KG1 (cell line): ENCODE measurements around the gene ARL15.
"Not testable (repeated sequence)": the region's sequence is repeated elsewhere in the genome, so short reads cannot be mapped to it uniquely, and the experiment has no call there.

ENCODE experiments used
- DNase-seq: peaks from one replicate; lab custom pipeline; 2025; lab: John Stamatoyannopoulos, UW

Gene ARL15

DNA sequence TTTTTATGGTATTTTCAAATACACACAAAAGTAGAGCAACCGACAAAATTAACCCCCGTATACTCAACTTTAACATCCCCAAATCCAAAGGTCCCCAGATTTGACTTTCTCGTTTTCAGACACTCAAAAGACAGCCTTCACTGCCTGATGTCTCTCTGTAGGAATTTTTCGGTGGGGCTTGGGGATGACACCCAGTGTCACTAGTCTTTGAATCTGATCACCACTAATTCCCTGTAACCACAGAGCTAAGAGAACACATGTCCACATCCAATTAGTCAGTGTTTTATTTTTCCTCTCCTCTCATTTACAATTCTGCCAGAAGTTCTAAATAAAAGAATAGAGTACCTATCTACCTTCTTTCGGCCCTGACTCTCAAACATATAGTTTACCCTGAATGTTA is 324.6 kb downstream of the ARL15 start:
- DNase-seq, result no peak

DNA sequence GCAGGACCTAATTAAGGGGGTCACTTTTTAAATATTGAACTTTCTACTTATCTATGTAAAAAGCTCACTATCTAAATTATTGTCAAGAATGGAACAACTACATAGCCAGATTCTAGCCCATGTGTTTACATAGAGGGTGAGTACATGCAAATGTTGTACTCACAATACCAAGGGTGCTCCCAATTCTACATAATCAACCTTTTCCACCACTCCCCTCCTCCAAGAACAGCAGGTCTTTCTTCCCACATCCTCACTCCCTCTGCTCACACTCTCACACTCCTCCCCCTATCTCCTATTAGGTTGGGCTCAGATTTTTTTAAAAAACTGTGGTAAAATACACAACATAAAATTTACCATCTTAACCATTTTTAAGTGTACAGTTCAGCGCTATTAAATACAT is 325.4 kb downstream of the ARL15 start:
- DNase-seq, result no peak

DNA sequence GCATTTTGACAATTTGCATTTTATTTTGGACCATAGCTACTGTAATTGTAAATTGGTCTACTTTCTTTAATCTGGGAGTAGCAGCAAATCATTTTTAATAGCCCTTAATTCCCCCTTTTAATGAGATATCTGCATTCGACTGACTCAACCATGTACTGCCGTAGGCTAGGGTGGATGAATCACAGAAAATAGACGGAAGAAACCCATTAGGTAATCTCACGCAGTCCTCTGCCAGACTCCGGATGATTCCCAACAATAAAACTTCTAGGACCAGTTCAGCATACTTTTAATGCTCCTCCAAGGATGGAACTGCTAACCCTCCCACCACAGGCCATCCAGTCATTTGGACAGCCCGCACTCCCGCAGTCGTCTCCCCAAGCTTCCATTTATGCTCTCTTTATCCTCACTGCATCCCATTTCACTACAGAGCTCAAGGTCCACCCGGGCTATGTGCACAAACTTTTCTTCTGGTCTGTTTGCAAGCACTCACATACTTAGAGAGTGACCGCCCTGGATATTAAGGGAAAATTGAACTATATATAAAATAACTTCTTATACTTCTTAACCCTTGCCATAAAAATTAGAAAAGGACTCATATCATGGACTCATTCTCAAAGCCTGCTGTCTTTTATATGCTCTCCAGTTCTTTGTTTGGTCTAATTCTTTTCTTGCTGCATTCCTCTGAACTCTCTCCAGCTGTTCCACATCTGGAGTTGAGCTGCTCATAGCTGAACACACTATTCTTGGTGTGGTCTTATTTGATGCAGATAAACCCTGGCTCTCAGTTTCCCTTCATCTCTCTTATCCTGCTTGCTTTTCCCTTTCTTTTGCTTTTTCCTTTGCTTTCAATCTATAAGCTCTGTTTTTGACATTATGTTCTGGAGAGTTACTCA is 326.6 kb downstream of the ARL15 start:
- no peak for DNase-seq

GRCh38 chr5:53982319-53982718 is 328.1 kb downstream of the ARL15 start:
- DNase-seq, result not testable (repeated sequence)

GRCh38 chr5:53980061-53980460 is 330.3 kb downstream of the ARL15 start:
- DNase-seq, result no peak

DNA sequence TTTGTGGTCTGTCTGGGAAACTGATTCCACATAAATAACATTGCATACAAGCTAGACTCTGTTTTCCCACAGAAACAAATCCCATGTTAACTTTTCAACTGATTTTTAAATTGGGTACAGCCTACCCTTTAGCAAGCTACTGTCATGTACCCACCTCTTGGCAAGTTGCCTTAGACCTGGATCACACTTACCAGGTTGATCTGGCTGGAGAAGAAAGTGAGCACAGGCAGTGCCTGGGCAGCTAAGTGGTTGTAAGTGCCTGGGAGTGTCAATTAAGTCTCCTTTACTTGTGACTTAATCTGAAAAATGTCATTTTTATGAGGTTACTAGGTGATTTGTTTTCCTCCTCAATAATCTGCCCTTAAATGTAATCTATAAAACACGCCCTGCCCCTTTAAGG is 336.4 kb downstream of the ARL15 start:
- DNase-seq, result no peak

GRCh38 chr5:53972314-53972713 is 338.1 kb downstream of the ARL15 start:
- DNase-seq, result no peak

GRCh38 chr5:53971551-53971950 is 338.8 kb downstream of the ARL15 start:
- DNase-seq, result no peak

GRCh38 chr5:53971131-53971530 is 339.2 kb downstream of the ARL15 start:
- no peak for DNase-seq

- no peak for DNase-seq
These were observed 339.9 kb downstream of the ARL15 start for GRCh38 chr5:53970475-53970874.

DNA sequence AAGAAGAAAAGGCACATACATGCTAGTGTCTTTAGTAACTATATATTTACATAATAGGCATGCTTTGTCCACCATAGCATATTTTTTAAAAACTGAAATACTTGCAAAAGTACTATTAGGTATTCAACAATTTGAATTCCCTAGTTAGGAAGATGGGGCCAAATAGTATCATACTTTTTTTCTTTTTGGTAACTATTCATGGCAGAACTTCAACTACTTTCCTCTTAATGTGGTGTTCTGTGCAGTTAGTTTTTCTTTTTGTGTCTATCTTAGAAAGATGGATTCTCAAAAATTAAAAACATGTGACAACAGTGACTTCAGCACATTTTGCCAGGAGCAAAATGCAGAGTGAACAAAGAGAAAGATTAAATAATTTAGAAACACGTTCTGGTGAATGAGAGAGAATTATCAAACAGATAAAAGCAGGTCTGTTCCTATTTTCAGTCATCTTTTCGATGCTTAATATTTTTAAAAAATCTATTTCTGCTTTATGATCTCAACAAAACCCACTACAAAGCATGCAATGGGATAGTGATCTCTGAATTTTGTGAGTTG is 341.1 kb downstream of the ARL15 start:
- DNase-seq, result no peak

GRCh38 chr5:53965459-53965858 is 344.9 kb downstream of the ARL15 start:
- DNase-seq, result no peak

DNA sequence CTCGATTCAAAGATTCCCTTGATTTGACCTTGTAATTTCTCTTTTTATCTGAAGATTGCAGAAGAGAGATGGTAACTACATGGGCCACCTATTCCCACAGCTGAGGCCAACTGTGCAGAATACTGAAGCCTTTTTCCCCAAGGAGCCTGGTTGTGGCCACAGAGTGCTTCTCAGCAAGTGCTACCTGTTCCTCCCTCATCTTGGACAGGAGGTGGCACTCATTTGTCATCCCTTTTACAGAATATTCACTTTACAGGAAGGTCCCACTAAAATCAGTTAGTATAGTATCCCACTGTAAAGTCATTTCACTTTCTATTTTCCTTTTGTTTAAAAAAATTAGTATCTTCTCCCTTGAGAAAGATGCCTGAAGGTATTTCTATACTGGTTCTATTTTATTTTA is 346.4 kb downstream of the ARL15 start:
- no peak for DNase-seq

GRCh38 chr5:53962306-53962705 is 348.1 kb downstream of the ARL15 start:
- DNase-seq, result no peak

DNA sequence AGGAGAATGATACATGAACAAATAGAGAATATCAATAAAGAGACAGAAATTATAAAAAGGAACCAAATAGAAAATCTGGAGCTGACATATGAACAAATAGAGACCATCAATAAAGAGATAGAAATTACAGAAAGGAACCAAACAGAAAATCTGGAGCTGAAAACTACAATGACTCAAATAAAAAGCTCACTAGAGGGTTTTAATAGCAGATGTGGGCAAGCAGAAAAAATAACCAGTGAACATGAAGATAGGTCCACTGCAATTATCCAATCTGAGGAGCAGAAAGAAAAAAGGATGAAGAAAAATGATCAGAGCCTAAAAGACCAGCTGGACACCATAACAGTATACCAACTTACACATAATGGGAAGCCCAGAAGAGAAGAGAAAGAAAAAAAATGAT is 353.7 kb downstream of the ARL15 start:
- DNase-seq, result no peak

- no peak for DNase-seq
These were observed 354.2 kb downstream of the ARL15 start for GRCh38 chr5:53956196-53956595.

DNA sequence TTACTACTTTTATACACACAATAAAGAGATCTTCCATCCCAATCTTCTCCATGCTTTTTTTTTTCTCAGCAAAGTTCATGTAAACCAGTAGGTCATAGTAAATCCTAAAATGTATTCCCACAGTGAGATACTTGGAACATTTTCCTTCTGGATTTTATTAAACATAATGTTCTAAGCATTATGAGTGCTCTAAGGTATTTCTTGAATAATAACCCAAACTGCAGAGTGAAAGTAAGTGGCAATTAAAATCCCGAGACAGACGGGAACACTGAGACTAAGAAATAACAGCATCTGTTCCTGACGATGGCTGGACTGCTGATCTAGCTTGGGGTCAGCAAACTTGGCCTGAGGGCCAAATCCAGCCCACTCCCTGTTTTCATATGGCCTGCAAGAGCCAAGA is 359.8 kb downstream of the ARL15 start:
- DNase-seq, result no peak

- DNase-seq, result no peak
These were observed 361.8 kb downstream of the ARL15 start for GRCh38 chr5:53948598-53948997.

- DNase-seq, result no peak
These were observed 363.8 kb downstream of the ARL15 start for GRCh38 chr5:53946405-53947100.

DNA sequence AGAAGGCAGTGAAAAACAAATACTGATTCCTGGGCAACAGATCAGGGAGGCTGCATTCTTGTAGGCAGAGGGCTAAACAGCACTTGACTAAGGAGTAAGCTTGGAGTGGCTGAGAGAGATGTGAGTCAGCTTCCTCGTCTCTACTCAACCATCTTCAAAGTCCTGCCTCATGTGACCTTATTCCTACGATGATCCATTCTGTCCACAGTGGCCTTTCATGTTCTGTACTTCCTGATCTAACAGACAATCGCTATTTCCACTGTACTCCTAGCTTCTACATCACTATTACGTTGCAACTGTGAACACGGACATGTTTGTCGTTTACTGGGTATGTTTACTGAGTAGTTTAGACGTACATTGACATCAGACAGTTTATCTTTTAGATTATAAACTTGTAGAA is 365.4 kb downstream of the ARL15 start:
- DNase-seq, result no peak

- DNase-seq, result no peak
These were observed 366.4 kb downstream of the ARL15 start for GRCh38 chr5:53943938-53944337.

GRCh38 chr5:53942724-53943123 is 367.6 kb downstream of the ARL15 start:
- no peak for DNase-seq

- no peak for DNase-seq
These were observed 369.5 kb downstream of the ARL15 start for GRCh38 chr5:53940921-53941320.
